Adipocyte (in vitro differentiated cells): ENCODE measurements around the gene RAB11FIP3.
"Not testable (repeated sequence)": the region's sequence is repeated elsewhere in the genome, so short reads cannot be mapped to it uniquely, and the experiment has no call there.

Experiments
- DNase-seq: peaks from one replicate; pipeline ENCODE4 v3.0.0-alpha.2; 2015; ENCODE audit warnings: low read depth
- H3K27me3 ChIP-seq: replicated peaks from 2 replicates; pipeline ENCODE4 v1.7.0; 2013; ENCODE audit warnings: mild to moderate bottlenecking, low read length, moderate library complexity; ENCODE audit not compliant: control insufficient read depth, insufficient read depth
- H3K36me3 ChIP-seq: 2 replicates; pipeline ENCODE4 v1.7.0; 2013; ENCODE audit warnings: low read length, mild to moderate bottlenecking, moderate library complexity; ENCODE audit not compliant: control insufficient read depth, insufficient read depth, severe bottlenecking
- H3K4me1 ChIP-seq: 2 replicates; pipeline ENCODE4 v1.7.0; 2013; ENCODE audit warnings: mild to moderate bottlenecking, low read length, moderate library complexity; ENCODE audit not compliant: control insufficient read depth, insufficient read depth
- H3K4me3 ChIP-seq: 2 replicates; pipeline ENCODE4 v1.7.0; 2013; ENCODE audit warnings: mild to moderate bottlenecking, low read length, moderate library complexity
- H3K9ac ChIP-seq: 2 replicates; pipeline ENCODE4 v1.7.0; 2013; ENCODE audit warnings: mild to moderate bottlenecking, low read length, moderate library complexity
- H3K9me3 ChIP-seq: 2 replicates; pipeline ENCODE4 v1.7.0; 2013; ENCODE audit warnings: mild to moderate bottlenecking, low read length, moderate library complexity; ENCODE audit not compliant: control insufficient read depth

Gene RAB11FIP3

GRCh38 chr16:502179-502943, 76.9 kb downstream of the RAB11FIP3 start:
- DNase-seq = no peak
- Histone ChIP-seq H3K4me1 (no peaks in the 10 kb centered on the region), H3K36me3 (peaks cover 18% of the 10 kb centered on the region), H3K9ac (no peak overlapping the region), H3K27me3 (no peaks in the 10 kb centered on the region), H3K9me3 (no peaks in the 10 kb centered on the region), H3K4me3 (no peak overlapping the region)

- no peak overlapping the region for H3K4me3 ChIP-seq
- peaks cover 14% of the 10 kb centered on the region for H3K36me3 ChIP-seq
- no peak for DNase-seq
- H3K4me1 ChIP-seq = no peaks in the 10 kb centered on the region
- H3K27me3 ChIP-seq = no peaks in the 10 kb centered on the region
- no peak overlapping the region for H3K9ac ChIP-seq
- H3K9me3 ChIP-seq = no peaks in the 10 kb centered on the region
Observed at GRCh38 chr16:503150-504071, 78.0 kb downstream of the RAB11FIP3 start.

- Histone ChIP-seq H3K4me3 (no peak overlapping the region), H3K27me3 (no peaks in the 10 kb centered on the region), H3K9me3 (no peaks in the 10 kb centered on the region), H3K9ac (no peak overlapping the region), H3K4me1 (no peaks in the 10 kb centered on the region), H3K36me3 (peaks cover 11% of the 10 kb centered on the region)
- no peak for DNase-seq
Observed at GRCh38 chr16:505479-506245, 80.2 kb downstream of the RAB11FIP3 start.

GRCh38 chr16:506246-506546, 80.7 kb downstream of the RAB11FIP3 start:
- no peaks in the 10 kb centered on the region for H3K27me3 ChIP-seq
- H3K36me3 ChIP-seq = peaks cover 11% of the 10 kb centered on the region
- no peak overlapping the region for H3K4me3 ChIP-seq
- no peak overlapping the region for H3K9ac ChIP-seq
- DNase-seq = no peak
- no peaks in the 10 kb centered on the region for H3K9me3 ChIP-seq
- H3K4me1 ChIP-seq = no peaks in the 10 kb centered on the region

- H3K9me3 ChIP-seq, H3K4me3 ChIP-seq, DNase-seq, H3K27me3 ChIP-seq, H3K9ac ChIP-seq, H3K4me1 ChIP-seq: not testable (repeated sequence)
- H3K36me3 ChIP-seq = peaks cover 11% of the 10 kb centered on the region
Observed at GRCh38 chr16:507527-507926, 82.1 kb downstream of the RAB11FIP3 start.

- Histone ChIP-seq H3K36me3 (peaks cover 11% of the 10 kb centered on the region), H3K9ac (no peak overlapping the region), H3K4me3 (no peak overlapping the region), H3K27me3 (no peaks in the 10 kb centered on the region), H3K4me1 (no peaks in the 10 kb centered on the region), H3K9me3 (no peaks in the 10 kb centered on the region)
- no peak for DNase-seq
Observed at GRCh38 chr16:507996-508395, 82.5 kb downstream of the RAB11FIP3 start.

GRCh38 chr16:508884-509736, 83.7 kb downstream of the RAB11FIP3 start:
- no peaks in the 10 kb centered on the region for H3K4me1 ChIP-seq
- H3K9ac ChIP-seq = no peak overlapping the region
- H3K9me3 ChIP-seq = no peaks in the 10 kb centered on the region
- no peak for DNase-seq
- no peaks in the 10 kb centered on the region for H3K27me3 ChIP-seq
- no peak overlapping the region for H3K4me3 ChIP-seq
- peaks cover 11% of the 10 kb centered on the region for H3K36me3 ChIP-seq

GRCh38 chr16:510066-510825, 84.8 kb downstream of the RAB11FIP3 start:
- DNase-seq = no peak
- Histone ChIP-seq H3K27me3 (no peaks in the 10 kb centered on the region), H3K4me1 (no peaks in the 10 kb centered on the region), H3K9ac (no peak overlapping the region), H3K4me3 (no peak overlapping the region), H3K36me3 (peaks cover 11% of the 10 kb centered on the region), H3K9me3 (no peaks in the 10 kb centered on the region)

GRCh38 chr16:512802-513201, 87.4 kb downstream of the RAB11FIP3 start:
- DNase-seq = no peak
- Histone ChIP-seq H3K4me1 (no peaks in the 10 kb centered on the region), H3K9ac (no peak overlapping the region), H3K36me3 (peaks cover 15% of the 10 kb centered on the region), H3K9me3 (no peaks in the 10 kb centered on the region), H3K4me3 (no peak overlapping the region), H3K27me3 (no peaks in the 10 kb centered on the region)

GRCh38 chr16:513950-514349, 88.5 kb downstream of the RAB11FIP3 start:
- H3K36me3 ChIP-seq = peaks cover 15% of the 10 kb centered on the region
- H3K9ac ChIP-seq = no peak overlapping the region
- H3K4me1 ChIP-seq = no peaks in the 10 kb centered on the region
- H3K4me3 ChIP-seq = no peak overlapping the region
- no peaks in the 10 kb centered on the region for H3K9me3 ChIP-seq
- DNase-seq = no peak
- no peaks in the 10 kb centered on the region for H3K27me3 ChIP-seq
